GM13977 (cell line): ENCODE data around the gene CACNB1.
"Not testable (repeated sequence)": the region's sequence is repeated elsewhere in the genome, so short reads cannot be mapped to it uniquely, and the experiment has no call there.

ENCODE experiments used
- DNase-seq: peaks from one replicate; pipeline ENCODE4 v3.0.0; 2012; ENCODE audit warnings: low spot score
- CTCF ChIP-seq: IDR thresholded peaks from 2 replicates; pipeline ENCODE4 v1.5.1; 2012; ENCODE audit warnings: mild to moderate bottlenecking, control low read depth; ENCODE audit not compliant: insufficient read depth; ENCODE audit errors: extremely low read depth, missing control alignments
- in situ Hi-C: fragments of 300-500 bp; cut with MboI; formaldehyde crosslinking; loops from one replicate; pipeline ENCODE4 v1.12.0; 2022; ENCODE audit warnings: low sequenced_read_pairs, low pct_unique_long_range_greater_than_20kb, mixed read lengths, inconsistent platforms; ENCODE audit not compliant: unreplicated experiment

Gene CACNB1

GRCh38 chr17:39131616-39132015, 65.9 kb downstream of the CACNB1 start:
- DNase-seq = no peak
- in situ Hi-C loops = no loop called here
- no peak for TF ChIP-seq CTCF

GRCh38 chr17:39130205-39130604, 67.3 kb downstream of the CACNB1 start:
- in situ Hi-C loops = no loop called here
- DNase-seq = no peak
- no peak for TF ChIP-seq CTCF

GRCh38 chr17:39129544-39129943, 67.9 kb downstream of the CACNB1 start:
- DNase-seq, in situ Hi-C loops: not testable (repeated sequence)

GRCh38 chr17:39126436-39126835, 71.0 kb downstream of the CACNB1 start:
- DNase-seq = no peak
- in situ Hi-C loops = no loop called here
- TF ChIP-seq CTCF = no peak

- no peak for DNase-seq
- TF ChIP-seq CTCF = no peak
- in situ Hi-C loops = no loop called here
Measured at GRCh38 chr17:39125143-39125875, 72.2 kb downstream of the CACNB1 start.

GRCh38 chr17:39123627-39124026, 73.8 kb downstream of the CACNB1 start:
- no peak for DNase-seq
- no peak for TF ChIP-seq CTCF
- in situ Hi-C loops = no loop called here
